Uterus (tissue), 4 donors: Measurements from ENCODE around the gene RAC2. TPM values are rescaled to one million over a fixed set of nuclear protein-coding genes. Genes with fewer than 3 reads are reported as not detected.

Experiments
- DNase-seq, 2 donors: peaks; one replicate each; pipeline ENCODE4 v3.0.0-alpha.2; 2019 to 2020
- H3K27ac ChIP-seq, 2 donors: fragments of 200-600 bp; sonication (generic); 1 replicate in 1 of 2; 2 replicates in 1 of 2; pipeline ENCODE4 v1.5.1; 2016 to 2018
- H3K27me3 ChIP-seq, 2 donors: fragments of 200-600 bp; sonication (generic); one replicate each; pipeline ENCODE4 v1.5.1; 2018 to 2019; ENCODE audit warnings: control low read depth in 1 of 2
- H3K36me3 ChIP-seq, 2 donors: fragments of 200-600 bp; sonication (generic); one replicate each; pipeline ENCODE4 v1.5.1; 2019; ENCODE audit warnings: control low read depth in 1 of 2
- H3K4me1 ChIP-seq, 2 donors: fragments of 200-600 bp; sonication (generic); one replicate each; pipeline ENCODE4 v1.5.1; 2018 to 2019; ENCODE audit warnings: control low read depth in 1 of 2
- H3K4me3 ChIP-seq, 2 donors: fragments of 200-600 bp; sonication (generic); 1 replicate in 1 of 2; 2 replicates in 1 of 2; pipeline ENCODE4 v1.5.1; 2018 to 2019; ENCODE audit warnings: mild to moderate bottlenecking in 1 of 2
- H3K9me3 ChIP-seq, 2 donors: fragments of 200-600 bp; sonication (generic); one replicate each; pipeline ENCODE4 v1.5.1; 2019; ENCODE audit warnings: control low read depth in 1 of 2
- POLR2A ChIP-seq, 2 donors: fragments of 450-650 bp; IDR thresholded peaks; one replicate each; pipeline ENCODE4 v1.6.1; 2016; ENCODE audit warnings: antibody characterized with exemption in 2 of 2, mild to moderate bottlenecking in 1 of 2, moderate library complexity in 1 of 2
- intact Hi-C: fragments of 100-400 bp; cut with DNase I; formaldehyde crosslinking; loops from one replicate; pipeline ENCODE4 v1.15.1; 2023; ENCODE audit warnings: low total_unique reads
- total RNA-seq, 4 donors: library from RNA; depleted of rRNA in 3 of 4; stranded (reverse); fragments of >200 nt in 3 of 4; gene quantifications; one replicate each; pipeline versions ENCODE4 v1.1.0 to v1.2.4, GENCODE V29; 2014 to 2023
- TF ChIP-seq, protein P1 (sequence below), 4 experiments: fragments of 200-600 bp in 2 of 4; fragments of 450-650 bp in 2 of 4; sonication (generic) in 2 of 4; IDR thresholded peaks; one replicate each; pipeline ENCODE4 v1.5.1; 2016 to 2019; ENCODE audit warnings: antibody characterized with exemption in 4 of 4, mild to moderate bottlenecking in 2 of 4, moderate library complexity in 1 of 4
- donor health status: DM: yes; HTN: yes; CAD: no.

Gene RAC2
- total RNA-seq, 4 donors from 2014 or later, result 2.4 to 6.7 (median 4.5) TPM

- intact Hi-C loops, result no loop called here
- Histone ChIP-seq H3K27ac (no peak overlapping the region), H3K36me3 (no peaks in the 10 kb centered on the region), H3K9me3 (no peaks in the 10 kb centered on the region), H3K4me1 (peaks cover 0 to 7% of the 10 kb centered on the region in 2 donors), H3K4me3 (no peak overlapping the region), H3K27me3 (no peaks in the 10 kb centered on the region)
- no peak for DNase-seq
- no peak for TF ChIP-seq POLR2A (IDR thresholded peaks at IDR 0.05)
- TF ChIP-seq, protein P1, sequence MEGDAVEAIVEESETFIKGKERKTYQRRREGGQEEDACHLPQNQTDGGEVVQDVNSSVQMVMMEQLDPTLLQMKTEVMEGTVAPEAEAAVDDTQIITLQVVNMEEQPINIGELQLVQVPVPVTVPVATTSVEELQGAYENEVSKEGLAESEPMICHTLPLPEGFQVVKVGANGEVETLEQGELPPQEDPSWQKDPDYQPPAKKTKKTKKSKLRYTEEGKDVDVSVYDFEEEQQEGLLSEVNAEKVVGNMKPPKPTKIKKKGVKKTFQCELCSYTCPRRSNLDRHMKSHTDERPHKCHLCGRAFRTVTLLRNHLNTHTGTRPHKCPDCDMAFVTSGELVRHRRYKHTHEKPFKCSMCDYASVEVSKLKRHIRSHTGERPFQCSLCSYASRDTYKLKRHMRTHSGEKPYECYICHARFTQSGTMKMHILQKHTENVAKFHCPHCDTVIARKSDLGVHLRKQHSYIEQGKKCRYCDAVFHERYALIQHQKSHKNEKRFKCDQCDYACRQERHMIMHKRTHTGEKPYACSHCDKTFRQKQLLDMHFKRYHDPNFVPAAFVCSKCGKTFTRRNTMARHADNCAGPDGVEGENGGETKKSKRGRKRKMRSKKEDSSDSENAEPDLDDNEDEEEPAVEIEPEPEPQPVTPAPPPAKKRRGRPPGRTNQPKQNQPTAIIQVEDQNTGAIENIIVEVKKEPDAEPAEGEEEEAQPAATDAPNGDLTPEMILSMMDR (IDR thresholded peaks at IDR 0.05), result no peak
These were observed 37.1 kb upstream of the RAC2 start for GRCh38 chr22:37281195-37281594.

DNA sequence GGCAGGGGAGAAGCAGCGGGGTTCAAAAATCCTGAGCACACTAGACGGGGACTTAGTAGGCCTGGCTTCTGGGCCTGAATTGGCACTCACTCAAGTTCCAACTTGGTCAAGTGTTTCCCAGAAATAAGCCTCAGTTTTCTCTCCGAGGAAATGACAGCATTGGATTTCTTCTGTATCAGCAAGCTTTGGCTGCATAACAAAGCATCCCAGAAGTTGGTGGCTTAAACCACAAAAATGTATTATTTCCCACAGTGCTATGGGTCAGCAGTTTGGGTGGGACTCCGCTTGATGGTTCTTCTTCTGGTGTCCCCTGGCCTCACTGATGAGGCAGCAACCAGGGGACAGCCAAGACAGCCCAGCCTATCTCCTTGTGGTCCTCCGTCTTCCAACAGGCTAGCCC lies 36.6 kb upstream of the RAC2 start:
- Histone ChIP-seq H3K27me3 (no peaks in the 10 kb centered on the region), H3K27ac (no peak overlapping the region), H3K9me3 (no peaks in the 10 kb centered on the region), H3K4me3 (no peak overlapping the region), H3K4me1 (peaks cover 0 to 7% of the 10 kb centered on the region in 2 donors), H3K36me3 (no peaks in the 10 kb centered on the region)
- TF ChIP-seq, protein P1 (IDR thresholded peaks at IDR 0.05), result no peak
- no peak for TF ChIP-seq POLR2A (IDR thresholded peaks at IDR 0.05)
- intact Hi-C loops, result no loop called here
- no peak for DNase-seq

- H3K36me3 ChIP-seq, result no peaks in the 10 kb centered on the region
- TF ChIP-seq, protein P1 (IDR thresholded peaks at IDR 0.05), result no peak
- no peak for TF ChIP-seq POLR2A (IDR thresholded peaks at IDR 0.05)
- intact Hi-C loops, result no loop called here
These were observed 35.5 kb upstream of the RAC2 start for GRCh38 chr22:37279331-37280181.

GRCh38 chr22:37278261-37278660 lies 34.2 kb upstream of the RAC2 start:
- DNase-seq, result no peak
- H3K4me3 ChIP-seq, result no peak overlapping the region
- no peaks in the 10 kb centered on the region for H3K27me3 ChIP-seq
- H3K9me3 ChIP-seq, result no peaks in the 10 kb centered on the region
- TF ChIP-seq, protein P1 (IDR thresholded peaks at IDR 0.05), result no peak
- no peak for TF ChIP-seq POLR2A (IDR thresholded peaks at IDR 0.05)
- H3K27ac ChIP-seq, result no peak overlapping the region
- no peaks in the 10 kb centered on the region for H3K4me1 ChIP-seq
- intact Hi-C loops, result no loop called here
- no peaks in the 10 kb centered on the region for H3K36me3 ChIP-seq

More at GRCh38 chr22:37279331-37280181, 35.5 kb upstream of the RAC2 start:
- Histone ChIP-seq H3K27ac (no peak overlapping the region), H3K9me3 (no peaks in the 10 kb centered on the region), H3K4me3 (no peak overlapping the region), H3K27me3 (no peaks in the 10 kb centered on the region), H3K4me1 (peaks cover 0 to 3% of the 10 kb centered on the region in 2 donors)
- no peak for DNase-seq

GRCh38 chr22:37277384-37277783 lies 33.3 kb upstream of the RAC2 start:
- no peak overlapping the region for H3K4me3 ChIP-seq
- intact Hi-C loops, result no loop called here
- H3K27me3 ChIP-seq, result no peaks in the 10 kb centered on the region
- no peaks in the 10 kb centered on the region for H3K4me1 ChIP-seq
- H3K9me3 ChIP-seq, result no peaks in the 10 kb centered on the region
- no peak for TF ChIP-seq POLR2A (IDR thresholded peaks at IDR 0.05)
- TF ChIP-seq, protein P1 (IDR thresholded peaks at IDR 0.05), result no peak
- H3K27ac ChIP-seq, result no peak overlapping the region
- no peaks in the 10 kb centered on the region for H3K36me3 ChIP-seq
- DNase-seq, result no peak
